NCI-H1417 (cell line): ENCODE results near the gene POMGNT2.

Source experiments
- DNase-seq, 3 experiments: peaks; one replicate each; lab custom pipeline; 2025; lab: John Stamatoyannopoulos, UW

Gene POMGNT2

GRCh38 chr3:43105596-43106292 is at the start of gene POMGNT2:
Gene POMGNT2 (minus strand): TSS chr3:43106079. CDS start chr3:43081431, 24,648 bp downstream.
- peak; percentile 79 to 85 (median 81) for DNase-seq

- no peak for DNase-seq
Measured at GRCh38 chr3:43154980-43155379, 49.1 kb upstream of the POMGNT2 start.

GRCh38 chr3:43153216-43154083 is 47.6 kb upstream of the POMGNT2 start:
- no peak for DNase-seq

- peak in 2 of 3 experiments; percentile 9 to 22 for DNase-seq
Measured at GRCh38 chr3:43152649-43153048, 46.8 kb upstream of the POMGNT2 start.

- no peak for DNase-seq
Measured at GRCh38 chr3:43148033-43148432, 42.2 kb upstream of the POMGNT2 start.

GRCh38 chr3:43146599-43146998 is 40.7 kb upstream of the POMGNT2 start:
- DNase-seq = no peak

- no peak for DNase-seq
Measured at GRCh38 chr3:43144761-43145490, 39.0 kb upstream of the POMGNT2 start.

- DNase-seq = no peak
Measured at GRCh38 chr3:43142472-43142871, 36.6 kb upstream of the POMGNT2 start.

GRCh38 chr3:43138488-43139231 is 32.8 kb upstream of the POMGNT2 start:
- DNase-seq = no peak

GRCh38 chr3:43132870-43133636 is 27.2 kb upstream of the POMGNT2 start:
- DNase-seq = no peak

- no peak for DNase-seq
Measured at GRCh38 chr3:43132193-43132592, 26.3 kb upstream of the POMGNT2 start.

- DNase-seq = no peak
Measured at GRCh38 chr3:43128464-43128863, 22.6 kb upstream of the POMGNT2 start.

GRCh38 chr3:43126536-43126935 is 20.7 kb upstream of the POMGNT2 start:
- DNase-seq = no peak

GRCh38 chr3:43123895-43124294 is 18.0 kb upstream of the POMGNT2 start:
- DNase-seq = no peak

- DNase-seq = no peak
Measured at GRCh38 chr3:43120937-43121336, 15.1 kb upstream of the POMGNT2 start.

- no peak for DNase-seq
Measured at GRCh38 chr3:43117257-43117656, 11.4 kb upstream of the POMGNT2 start.

GRCh38 chr3:43113671-43114070 is 7.8 kb upstream of the POMGNT2 start:
- DNase-seq = no peak

- no peak for DNase-seq
Measured at GRCh38 chr3:43106293-43106628, 382 bp upstream of the POMGNT2 start.

- DNase-seq = peak; percentile 14 to 27 (median 19)
Measured at GRCh38 chr3:43104660-43105595, 951 bp downstream of the POMGNT2 start.

GRCh38 chr3:43104039-43104438 is 1.8 kb downstream of the POMGNT2 start:
- no peak for DNase-seq
